Urothelium cell line (cell line): Measurements from ENCODE around the gene MGAT4A.
"Not testable (repeated sequence)": the region's sequence is repeated elsewhere in the genome, so short reads cannot be mapped to it uniquely, and the experiment has no call there.

ENCODE experiments used
- DNase-seq: peaks from one replicate; pipeline ENCODE4 v3.0.0; 2011; ENCODE audit warnings: low spot score, mixed read lengths
- FAIRE-seq: peaks from 2 replicates; lab custom pipeline; 2011; peaks lifted over from hg19 to GRCh38; lab: Jason Lieb, UNC

MGAT4A gene

GRCh38 chr2:98759827-98760625, 29.1 kb upstream of the MGAT4A start:
- DNase-seq (no peak), FAIRE-seq (no peak)

GRCh38 chr2:98759338-98759737, 28.4 kb upstream of the MGAT4A start:
- FAIRE-seq (no peak), DNase-seq (no peak)

DNA sequence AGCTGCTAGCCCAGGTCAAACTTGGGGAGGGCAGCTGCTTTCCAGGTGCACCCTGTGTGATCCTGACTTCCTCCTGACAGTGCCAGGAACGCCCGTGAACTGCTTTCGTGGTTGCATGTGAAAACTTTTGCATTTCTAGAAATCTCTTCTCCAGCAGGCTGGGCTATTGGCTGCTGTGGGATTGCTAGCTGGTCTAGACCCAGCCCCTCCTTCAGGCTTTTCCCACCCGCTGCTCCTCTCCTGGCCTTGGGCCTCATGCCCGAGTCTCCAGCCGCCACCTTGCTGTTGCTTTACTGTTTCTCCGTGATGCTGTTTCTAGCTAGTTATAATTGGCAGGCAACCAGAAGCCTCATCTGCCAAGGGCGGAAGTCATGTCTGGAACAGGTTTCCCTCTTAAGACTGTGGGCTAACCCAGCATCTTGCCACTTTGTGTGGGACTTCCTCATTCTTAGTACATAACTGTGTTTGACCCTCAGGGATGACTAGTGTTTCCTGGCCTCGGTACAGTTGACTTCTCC, 27.0 kb upstream of the MGAT4A start:
- FAIRE-seq, result no peak
- peak; percentile 80 for DNase-seq

- no peak for DNase-seq
- no peak for FAIRE-seq
These were observed 22.9 kb upstream of the MGAT4A start for GRCh38 chr2:98753801-98754200.

- FAIRE-seq, DNase-seq: not testable (repeated sequence)
These were observed 21.8 kb upstream of the MGAT4A start for GRCh38 chr2:98752711-98753110.

GRCh38 chr2:98751748-98752147, 20.8 kb upstream of the MGAT4A start:
- DNase-seq, result no peak
- no peak for FAIRE-seq

DNA sequence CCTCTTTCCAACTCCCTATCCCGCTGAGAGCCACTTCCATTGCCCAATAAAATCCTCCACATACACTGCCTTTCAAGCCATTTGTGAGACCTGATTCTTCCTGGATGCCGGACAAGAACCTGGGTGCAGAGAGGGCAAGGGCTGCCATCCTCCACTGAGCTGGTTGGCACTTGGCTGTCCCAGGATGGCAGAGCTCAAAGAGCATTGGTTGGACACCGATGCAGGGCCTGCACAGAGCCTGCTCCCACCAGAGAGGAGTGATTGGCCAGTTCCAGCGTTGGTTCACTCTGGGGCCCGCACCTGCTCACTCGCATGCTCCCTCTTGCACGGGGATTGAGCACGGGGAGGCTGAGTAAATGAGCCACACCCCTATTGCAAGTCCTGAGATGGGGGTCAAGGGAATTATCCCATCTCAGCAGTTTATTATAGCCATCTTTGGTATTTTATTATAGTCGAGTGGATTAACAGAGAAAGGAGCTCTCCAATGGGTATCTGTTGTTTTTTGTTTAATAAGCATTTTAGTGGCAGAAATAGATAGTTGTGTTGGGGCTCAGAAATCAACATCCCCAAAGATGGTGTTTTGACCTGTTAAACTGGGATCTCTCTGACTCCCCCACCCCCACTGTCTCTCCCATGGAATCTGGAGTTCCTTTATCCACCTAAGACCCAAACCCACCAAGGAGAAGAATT, 19.8 kb upstream of the MGAT4A start:
- FAIRE-seq, result no peak
- no peak for DNase-seq

DNA sequence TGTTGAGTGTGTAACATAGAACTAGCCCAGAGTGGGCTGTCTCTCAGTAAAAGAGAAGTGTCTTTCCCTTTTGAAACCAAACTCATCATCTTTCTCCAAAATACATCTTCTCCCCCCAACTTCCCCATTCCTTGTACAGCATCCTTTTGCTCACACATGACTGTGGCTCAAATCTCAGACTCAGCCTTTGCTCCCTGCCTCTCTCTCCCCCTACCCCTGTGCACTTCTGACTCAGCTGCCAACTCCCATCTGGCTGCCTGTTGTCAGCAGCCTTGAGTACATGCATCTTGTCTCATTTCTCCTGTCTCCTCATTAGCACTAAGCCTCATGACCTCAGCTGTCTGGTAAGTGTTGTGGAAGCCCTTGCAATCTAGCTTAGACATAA, 18.1 kb upstream of the MGAT4A start:
- no peak for FAIRE-seq
- DNase-seq, result no peak

- FAIRE-seq, result no peak
These were observed 17.5 kb upstream of the MGAT4A start for GRCh38 chr2:98748292-98749065.

GRCh38 chr2:98747888-98748287, 17.0 kb upstream of the MGAT4A start:
- FAIRE-seq, result no peak
- no peak for DNase-seq

More at GRCh38 chr2:98748292-98749065, 17.5 kb upstream of the MGAT4A start:
- no peak for DNase-seq

GRCh38 chr2:98746426-98746825, 15.5 kb upstream of the MGAT4A start:
- DNase-seq, result no peak
- FAIRE-seq, result no peak

GRCh38 chr2:98744595-98744994, 13.7 kb upstream of the MGAT4A start:
- DNase-seq, result no peak
- no peak for FAIRE-seq

DNA sequence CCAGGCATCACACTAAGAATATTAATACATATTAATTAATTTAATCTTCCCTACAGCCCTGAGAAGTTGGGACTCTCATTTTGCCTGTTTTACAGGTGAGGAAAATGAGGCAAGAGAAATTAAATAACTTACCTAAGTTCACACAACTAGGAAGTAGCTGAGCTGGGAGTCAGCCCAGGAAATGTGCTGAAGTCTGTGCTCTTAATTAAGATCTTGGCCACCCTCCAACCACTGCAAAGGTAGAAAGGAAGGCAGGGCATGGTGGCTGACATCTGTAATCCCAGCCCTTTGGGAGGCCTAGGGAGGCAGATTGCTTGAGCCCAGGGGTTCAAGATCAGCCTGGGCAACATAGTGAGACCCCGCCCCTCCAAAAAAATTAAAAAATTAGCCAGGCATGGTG, 12.9 kb upstream of the MGAT4A start:
- no peak for DNase-seq

DNA sequence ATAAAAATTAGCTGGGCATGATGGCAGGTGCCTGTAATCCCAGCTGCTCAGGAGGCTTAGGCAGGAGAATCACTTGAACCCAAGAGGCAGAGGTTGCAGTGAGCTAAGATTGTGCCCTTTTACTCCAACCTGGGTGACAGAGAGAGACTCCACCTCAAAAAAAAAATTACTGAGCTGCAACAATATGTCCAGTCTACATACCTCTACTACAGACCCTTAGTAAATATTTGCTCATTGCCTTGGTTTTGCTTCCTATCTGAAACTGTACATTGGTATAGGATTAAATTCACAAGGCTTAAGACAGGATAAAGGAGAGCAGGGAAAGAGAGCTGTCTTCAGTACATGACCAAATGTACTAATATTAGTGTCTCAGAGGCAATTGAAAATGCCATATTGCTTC, 8.1 kb upstream of the MGAT4A start:
- DNase-seq (no peak), FAIRE-seq (no peak)

More for the DNA sequence above, 12.9 kb upstream of the MGAT4A start:
- no peak for FAIRE-seq

- FAIRE-seq, result no peak
- DNase-seq, result no peak
These were observed 7.4 kb upstream of the MGAT4A start for GRCh38 chr2:98738304-98738703.

- no peak for FAIRE-seq
- DNase-seq, result no peak
These were observed 6.9 kb upstream of the MGAT4A start for GRCh38 chr2:98737848-98738247.

- FAIRE-seq, result no peak
- DNase-seq, result no peak
These were observed 5.5 kb upstream of the MGAT4A start for GRCh38 chr2:98736464-98736889.

- DNase-seq, result no peak
- no peak for FAIRE-seq
These were observed 3.9 kb upstream of the MGAT4A start for GRCh38 chr2:98734823-98735260.

DNA sequence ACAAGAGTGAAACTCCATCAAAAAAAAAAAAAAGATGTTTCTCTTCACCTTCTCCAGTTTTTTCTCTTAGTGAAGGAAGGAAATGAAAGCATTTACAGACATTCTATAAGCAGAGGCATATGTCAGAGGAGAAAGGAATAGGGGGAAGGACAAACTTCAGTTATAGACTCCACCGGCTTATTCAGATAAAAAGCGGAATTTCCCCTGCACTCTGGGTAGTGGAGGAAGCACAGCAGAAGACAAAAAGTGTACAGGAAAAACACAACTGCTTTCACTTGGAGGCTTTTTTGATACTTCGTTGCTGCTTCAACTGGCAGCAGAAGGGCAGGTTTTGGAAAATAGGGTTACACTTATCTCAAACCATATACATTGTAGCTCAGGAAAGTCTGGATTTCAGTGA, 3.2 kb upstream of the MGAT4A start:
- DNase-seq (no peak), FAIRE-seq (no peak)

- FAIRE-seq (no peak), DNase-seq (no peak)
These were observed 1.6 kb upstream of the MGAT4A start for GRCh38 chr2:98732430-98733051.

DNA sequence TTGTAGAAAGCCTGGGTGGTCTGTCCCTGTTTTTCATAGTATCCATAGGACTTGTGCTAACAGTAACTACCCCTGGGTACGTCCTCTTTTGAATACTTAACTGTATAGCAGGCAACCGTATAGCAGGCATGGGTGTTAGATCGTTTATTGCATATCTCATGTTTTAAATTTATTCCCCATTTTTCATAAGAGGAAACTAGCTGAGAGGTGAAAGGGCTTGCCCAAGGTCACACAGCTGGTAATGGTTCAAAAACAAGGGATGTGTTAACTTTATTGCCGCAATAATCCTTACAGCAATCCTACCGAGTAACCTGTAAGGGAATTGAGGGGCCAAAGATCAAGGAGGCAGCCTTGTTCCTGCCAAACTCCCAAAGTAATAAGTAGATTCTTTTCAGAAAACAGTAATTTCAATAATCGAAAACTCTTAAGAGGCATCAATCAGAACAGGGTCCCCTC, 990 bp upstream of the MGAT4A start:
- no peak for FAIRE-seq
- DNase-seq, result no peak
